ENCODE measurements around the gene SERPINB1. TPM values are rescaled to one million over a fixed set of nuclear protein-coding genes. Genes with fewer than 3 reads are reported as not detected.

SERPINB1 gene
- total RNA-seq, 1 donor from 2014 or later: 7.2 TPM

- Mint-ChIP-seq H3K9me3 (no peaks in the 10 kb centered on the region), H3K4me1 (peaks cover 16% of the 10 kb centered on the region), H3K27me3 (ENCODE audit: low read depth) (no peaks in the 10 kb centered on the region), H3K36me3 (ENCODE audit: low read depth) (no peaks in the 10 kb centered on the region), H3K27ac (ENCODE audit: unreplicated experiment) (peak overlapping the region; percentile 35), H3K4me3 (no peak overlapping the region)
- no peak for DNase-seq (ENCODE audit: low read depth, low spot score)
- TF ChIP-seq CTCF (conservative IDR thresholded peaks at IDR 0.05): no peak
Observed at GRCh38 chr6:2798586-2799134, 43.0 kb downstream of the SERPINB1 start.

GRCh38 chr6:2797564-2798031 is 44.1 kb downstream of the SERPINB1 start:
- Mint-ChIP-seq H3K27me3 (ENCODE audit: low read depth) (no peaks in the 10 kb centered on the region), H3K27ac (ENCODE audit: unreplicated experiment) (no peak overlapping the region), H3K4me1 (peaks cover 16% of the 10 kb centered on the region), H3K4me3 (no peak overlapping the region), H3K36me3 (ENCODE audit: low read depth) (no peaks in the 10 kb centered on the region), H3K9me3 (no peaks in the 10 kb centered on the region)
- no peak for TF ChIP-seq CTCF (conservative IDR thresholded peaks at IDR 0.05)
- DNase-seq (ENCODE audit: low read depth, low spot score): no peak

GRCh38 chr6:2796861-2797260 is 44.8 kb downstream of the SERPINB1 start:
- Mint-ChIP-seq H3K27me3 (ENCODE audit: low read depth) (no peaks in the 10 kb centered on the region), H3K36me3 (ENCODE audit: low read depth) (no peaks in the 10 kb centered on the region), H3K4me3 (no peak overlapping the region), H3K9me3 (no peaks in the 10 kb centered on the region), H3K27ac (ENCODE audit: unreplicated experiment) (no peak overlapping the region), H3K4me1 (peaks cover 16% of the 10 kb centered on the region)
- DNase-seq (ENCODE audit: low read depth, low spot score): no peak
- no peak for TF ChIP-seq CTCF (conservative IDR thresholded peaks at IDR 0.05)

- Mint-ChIP-seq H3K9me3 (no peaks in the 10 kb centered on the region), H3K27me3 (ENCODE audit: low read depth) (no peaks in the 10 kb centered on the region), H3K4me1 (peaks cover 20% of the 10 kb centered on the region), H3K27ac (ENCODE audit: unreplicated experiment) (no peak overlapping the region), H3K4me3 (no peak overlapping the region), H3K36me3 (ENCODE audit: low read depth) (no peaks in the 10 kb centered on the region)
- no peak for DNase-seq (ENCODE audit: low read depth, low spot score)
- TF ChIP-seq CTCF (conservative IDR thresholded peaks at IDR 0.05): no peak
Observed at GRCh38 chr6:2795956-2796355, 45.7 kb downstream of the SERPINB1 start.

GRCh38 chr6:2795162-2795561 is 46.5 kb downstream of the SERPINB1 start:
- Mint-ChIP-seq H3K36me3 (ENCODE audit: low read depth) (no peaks in the 10 kb centered on the region), H3K4me1 (peaks cover 20% of the 10 kb centered on the region), H3K27me3 (ENCODE audit: low read depth) (no peaks in the 10 kb centered on the region), H3K27ac (ENCODE audit: unreplicated experiment) (no peak overlapping the region), H3K9me3 (no peaks in the 10 kb centered on the region), H3K4me3 (no peak overlapping the region)
- DNase-seq (ENCODE audit: low read depth, low spot score): no peak
- TF ChIP-seq CTCF (conservative IDR thresholded peaks at IDR 0.05): no peak

Measured in neural crest cell (in vitro differentiated cells).